Effector CD8-positive, alpha-beta T cell (primary cell): ENCODE data around the gene PHACTR3.
"Not testable (repeated sequence)": the region's sequence is repeated elsewhere in the genome, so short reads cannot be mapped to it uniquely, and the experiment has no call there.

Experiments
- DNase-seq: peaks from one replicate; lab custom pipeline; 2025; lab: John Stamatoyannopoulos, UW

PHACTR3 gene

DNA sequence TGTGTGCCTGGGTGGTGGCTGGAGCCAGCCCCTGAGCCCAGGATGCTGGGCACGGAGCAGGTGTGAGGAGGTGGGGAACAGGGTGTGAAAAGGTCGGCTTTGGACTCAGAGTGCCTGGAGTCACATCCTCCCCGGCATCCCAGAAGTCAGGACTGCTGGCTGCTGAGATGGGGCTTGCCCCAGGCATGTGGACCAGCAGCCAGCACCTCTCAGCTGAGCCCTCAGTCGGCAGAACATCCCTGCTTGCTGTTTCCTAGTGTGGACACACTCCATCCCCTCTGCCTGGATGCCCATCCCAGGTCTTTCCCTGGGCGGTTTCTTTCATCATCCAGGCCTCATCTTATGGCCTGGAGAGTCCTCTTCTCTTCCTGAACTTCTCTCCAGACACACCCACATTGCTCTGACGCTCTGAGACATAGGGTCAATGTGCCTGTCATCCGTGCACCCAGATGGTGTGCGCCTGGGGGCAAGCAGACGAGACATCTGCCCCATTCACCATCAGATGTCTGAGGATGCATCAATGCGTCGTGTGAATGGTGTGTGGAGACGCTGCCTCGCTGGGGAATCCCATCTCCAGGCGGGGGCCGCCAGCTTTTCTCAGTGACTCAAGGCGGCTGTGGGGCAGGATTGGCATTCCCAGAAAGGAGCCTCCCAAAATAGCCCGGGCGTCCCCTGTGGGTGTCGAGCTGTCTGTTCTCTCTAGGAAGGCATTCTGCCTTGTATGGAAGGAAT lies 224.9 kb downstream of the PHACTR3 start:
- DNase-seq, result no peak

DNA sequence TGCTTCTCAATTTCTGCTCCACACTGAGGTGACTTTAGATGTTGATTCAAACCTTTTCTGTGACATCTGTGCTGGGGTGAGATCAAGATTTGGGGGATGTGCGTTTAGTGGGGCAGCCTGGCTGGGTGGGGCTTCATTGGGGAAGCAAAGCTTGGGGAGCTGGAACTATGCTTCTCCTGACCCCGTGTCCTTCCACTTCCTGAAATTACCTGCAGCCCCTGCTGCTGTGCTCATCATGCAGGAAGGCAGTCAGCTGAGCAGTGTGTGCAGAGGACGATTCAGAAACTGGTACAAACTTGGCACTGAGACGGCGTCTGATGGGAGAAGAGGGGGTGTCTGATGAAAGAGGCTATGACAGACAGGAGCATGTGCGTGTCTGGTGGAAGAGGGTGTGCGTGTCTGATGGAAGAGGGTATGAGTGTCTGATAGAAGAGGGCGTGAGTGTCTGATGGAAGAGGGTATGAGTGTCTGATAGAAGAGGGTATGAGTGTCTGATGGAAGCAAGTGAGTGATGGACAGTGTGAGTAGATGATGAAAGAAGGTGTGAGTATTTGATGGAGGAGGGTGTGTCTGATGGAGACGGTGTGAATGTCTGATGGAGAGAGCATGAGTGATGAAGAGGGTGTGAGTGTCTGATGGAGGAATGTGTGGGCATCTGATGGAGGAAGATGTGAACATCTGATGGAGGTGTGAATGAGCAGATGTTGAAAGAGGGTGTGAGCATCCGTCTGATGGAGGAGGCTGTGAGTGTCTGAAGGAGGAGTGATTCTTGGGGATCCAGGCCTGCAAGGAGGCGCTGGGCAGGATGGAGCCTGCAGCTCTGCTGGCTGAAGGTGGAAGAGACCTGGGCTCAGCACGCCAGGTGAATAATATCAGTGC lies 225.7 kb downstream of the PHACTR3 start:
- no peak for DNase-seq

DNA sequence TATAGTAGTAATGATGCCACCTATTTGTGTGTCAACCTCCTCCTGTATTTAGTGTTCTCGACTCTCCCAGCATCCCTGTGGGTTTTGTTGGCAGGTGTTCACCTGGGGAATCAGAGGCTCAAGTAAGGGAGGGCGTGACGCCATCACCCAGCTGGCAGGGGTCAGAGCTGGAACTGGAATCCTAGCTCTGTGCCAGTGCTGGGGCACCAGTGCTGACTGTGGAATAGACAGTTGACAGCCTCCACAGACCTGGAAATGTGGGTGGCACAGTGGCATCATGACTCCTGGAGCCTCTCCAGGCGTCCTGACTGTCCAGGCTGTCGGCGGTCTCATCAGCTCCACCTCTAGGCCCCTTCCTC lies 226.3 kb downstream of the PHACTR3 start:
- DNase-seq, result no peak

DNA sequence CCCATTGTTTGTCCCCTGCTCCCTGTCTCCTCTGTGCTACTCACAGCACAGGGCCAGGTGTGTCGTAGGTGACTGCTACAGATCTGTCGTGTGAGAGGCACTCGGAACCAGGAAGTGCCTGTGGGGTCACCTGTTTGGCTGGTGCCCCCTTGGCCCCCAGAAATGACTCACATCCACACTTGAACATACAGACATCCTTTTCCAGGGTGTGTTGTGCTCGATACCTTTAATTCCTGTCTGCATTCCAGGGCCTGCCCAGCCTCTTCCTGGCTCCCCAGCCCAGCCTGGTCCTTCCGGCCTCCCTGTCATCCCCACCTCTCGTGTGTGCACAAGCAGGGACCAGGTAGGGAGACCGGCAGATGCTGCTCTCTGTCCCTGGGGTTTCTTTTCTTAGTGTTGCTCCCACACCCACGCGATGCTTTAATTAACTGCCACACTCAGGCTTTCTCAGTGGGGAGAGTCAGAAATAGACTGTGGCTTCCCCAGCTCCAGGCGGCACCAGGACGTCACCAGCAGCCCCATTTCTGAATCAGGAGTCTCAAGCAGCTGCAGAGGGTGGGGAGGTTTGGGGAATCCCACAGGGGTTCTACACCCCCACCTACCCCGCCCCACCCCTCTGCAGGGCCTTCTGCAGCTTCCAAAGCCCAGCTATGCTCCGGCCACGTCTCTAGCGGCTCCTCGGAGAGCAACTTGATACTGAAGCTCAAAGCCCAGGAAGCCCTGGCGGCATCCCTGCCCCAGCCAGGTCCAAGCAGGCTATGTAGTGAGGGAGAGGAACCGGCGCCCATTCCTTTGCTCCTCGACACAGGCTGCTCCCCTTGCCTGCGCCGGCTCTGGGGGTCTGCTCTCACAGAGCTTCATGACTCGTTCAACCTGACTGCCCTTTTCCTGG lies 226.9 kb downstream of the PHACTR3 start:
- DNase-seq, result no peak

DNA sequence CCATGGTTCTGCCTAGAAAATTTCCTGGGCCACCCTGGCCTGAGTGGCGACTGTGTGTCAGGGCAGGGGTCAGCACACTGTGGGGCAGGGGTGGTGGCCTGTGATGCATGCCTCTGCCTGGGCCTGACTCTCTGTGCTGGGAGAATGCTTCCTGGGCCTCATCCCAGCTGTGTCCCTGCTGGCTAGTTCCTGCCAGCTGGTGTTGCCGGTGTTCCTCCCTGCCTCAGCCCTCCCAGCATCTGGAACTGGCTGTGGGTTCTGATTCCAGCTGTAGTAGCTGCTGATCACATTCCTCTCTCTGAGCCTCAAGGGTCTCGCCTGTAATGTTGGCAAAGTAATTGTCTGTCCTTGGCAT lies 227.6 kb downstream of the PHACTR3 start:
- DNase-seq, result no peak

DNA sequence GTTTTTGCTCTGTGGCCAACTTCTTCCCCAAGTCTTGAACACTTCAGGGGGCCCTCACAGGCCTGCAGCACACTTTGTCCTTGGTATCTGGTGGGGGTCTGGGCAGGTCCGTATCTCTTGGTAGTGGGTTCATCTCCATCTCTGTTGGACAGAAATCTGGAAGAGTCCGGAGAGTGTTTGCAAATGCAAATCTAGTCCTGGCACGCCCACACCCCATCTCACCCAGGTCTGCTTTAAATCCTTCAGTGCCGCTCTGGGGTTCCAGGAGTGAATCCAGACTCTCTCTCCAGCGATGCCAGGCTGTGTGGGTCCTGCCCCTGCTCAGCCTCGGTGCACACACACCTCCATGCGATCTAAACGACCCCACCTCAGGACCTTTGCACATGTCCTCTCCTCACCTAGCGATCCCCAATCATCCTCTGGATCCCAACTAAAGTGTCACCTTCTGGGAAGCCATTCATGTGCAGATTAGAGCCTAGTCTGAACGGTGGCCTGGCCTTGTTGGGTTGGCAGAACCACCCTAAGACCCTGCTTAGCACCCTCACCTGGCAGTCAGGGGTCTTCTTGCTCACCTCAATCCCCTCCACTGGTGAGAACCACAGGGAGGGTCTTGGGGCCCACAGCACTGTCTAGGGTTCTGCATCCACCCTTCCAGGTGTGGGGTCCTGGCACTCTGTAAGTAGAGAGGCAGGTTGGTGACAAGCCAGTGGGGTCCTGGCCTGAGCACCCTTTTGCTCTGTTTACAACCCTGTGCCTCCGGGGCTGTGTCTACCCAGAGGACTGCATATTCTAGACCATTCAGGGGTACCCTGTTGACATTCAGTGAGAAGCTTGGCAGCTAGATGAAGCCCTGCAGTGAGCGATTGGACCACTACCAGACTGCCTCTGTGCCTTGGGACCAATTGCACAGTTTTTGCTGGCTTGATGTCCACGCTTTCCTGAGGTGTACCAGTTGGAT lies 228.3 kb downstream of the PHACTR3 start:
- DNase-seq, result no peak

DNA sequence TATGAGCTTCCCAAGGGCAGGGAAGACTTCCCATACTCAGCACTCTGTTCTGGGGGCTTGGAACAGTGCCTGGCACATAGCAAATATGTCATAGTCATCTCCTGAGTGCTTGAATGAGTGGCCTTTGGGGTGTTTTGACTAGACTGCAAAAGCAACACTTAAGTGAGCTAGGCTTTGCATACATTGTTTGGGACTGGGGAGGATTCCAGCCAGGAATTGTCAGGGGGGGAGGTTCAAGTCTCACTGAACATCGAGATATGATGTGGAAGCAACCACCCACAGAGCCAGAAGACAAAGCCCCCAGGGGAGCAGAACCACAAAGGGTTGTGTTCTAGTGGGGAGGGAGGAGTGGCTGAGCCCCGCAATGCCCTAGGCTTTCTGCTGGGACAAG lies 230.7 kb downstream of the PHACTR3 start:
- no peak for DNase-seq

DNA sequence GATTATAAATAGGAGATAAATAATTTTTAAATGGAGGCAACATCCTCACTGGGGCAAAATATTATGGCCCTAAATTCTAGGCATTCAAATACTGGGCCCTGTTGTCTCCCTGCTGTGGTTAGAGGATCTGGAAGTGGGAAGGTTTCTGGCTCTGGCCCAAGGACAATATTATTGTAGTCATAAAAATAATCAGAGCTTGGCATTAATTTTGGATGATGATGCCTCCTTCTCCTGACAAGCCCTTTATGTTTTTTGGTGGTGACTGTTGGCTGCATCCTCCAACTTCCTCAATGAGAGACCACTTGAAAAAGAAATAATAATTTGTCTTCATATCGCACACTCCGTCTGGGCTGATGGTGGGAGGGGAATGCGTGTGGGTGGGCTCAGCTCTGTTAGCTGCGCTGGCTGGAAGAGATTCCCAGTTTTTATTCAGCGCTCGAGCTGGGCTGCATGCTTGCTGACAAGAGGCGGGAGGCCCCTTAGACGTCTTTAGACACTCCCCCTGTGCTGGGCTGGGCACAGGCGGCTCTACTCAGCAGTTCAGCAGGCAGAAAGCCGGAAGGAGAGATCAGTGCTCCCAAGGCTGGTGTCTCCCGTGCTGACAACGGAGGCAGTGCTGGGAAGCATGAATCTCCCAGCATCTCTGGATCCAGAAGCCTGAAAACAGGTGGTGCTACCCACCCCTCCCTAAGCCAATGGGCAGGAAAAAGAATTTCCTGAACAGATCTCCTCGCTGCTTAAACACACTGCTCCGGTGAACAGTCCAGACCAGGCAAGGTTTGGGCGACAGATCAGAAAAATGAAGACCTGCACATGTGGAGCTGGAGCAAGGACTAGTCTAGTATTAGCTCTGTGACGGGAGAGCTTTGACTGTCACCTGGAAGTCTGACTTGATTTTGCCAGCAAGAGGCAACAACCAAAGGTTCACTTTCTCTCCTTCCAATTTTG lies 231.4 kb downstream of the PHACTR3 start:
- no peak for DNase-seq

DNA sequence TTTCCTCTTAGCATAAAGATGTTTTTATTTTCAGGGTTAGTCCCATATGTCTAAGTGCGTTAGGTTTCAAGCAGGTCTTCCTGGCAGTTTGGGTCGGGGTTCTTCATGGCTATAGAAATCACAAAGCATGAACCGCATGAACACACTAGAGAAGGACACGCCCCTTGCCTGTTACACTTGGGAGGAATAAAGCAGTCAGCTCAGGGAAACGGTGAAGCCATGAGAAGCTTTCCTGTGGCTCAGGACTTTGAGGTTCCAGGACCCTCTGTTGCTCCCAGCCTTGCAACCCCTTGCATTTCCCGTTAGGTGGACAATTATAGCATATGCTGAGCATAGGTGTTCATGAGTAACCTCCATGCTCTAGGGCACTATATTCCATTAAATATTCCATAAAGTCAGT lies 232.4 kb downstream of the PHACTR3 start:
- no peak for DNase-seq

DNA sequence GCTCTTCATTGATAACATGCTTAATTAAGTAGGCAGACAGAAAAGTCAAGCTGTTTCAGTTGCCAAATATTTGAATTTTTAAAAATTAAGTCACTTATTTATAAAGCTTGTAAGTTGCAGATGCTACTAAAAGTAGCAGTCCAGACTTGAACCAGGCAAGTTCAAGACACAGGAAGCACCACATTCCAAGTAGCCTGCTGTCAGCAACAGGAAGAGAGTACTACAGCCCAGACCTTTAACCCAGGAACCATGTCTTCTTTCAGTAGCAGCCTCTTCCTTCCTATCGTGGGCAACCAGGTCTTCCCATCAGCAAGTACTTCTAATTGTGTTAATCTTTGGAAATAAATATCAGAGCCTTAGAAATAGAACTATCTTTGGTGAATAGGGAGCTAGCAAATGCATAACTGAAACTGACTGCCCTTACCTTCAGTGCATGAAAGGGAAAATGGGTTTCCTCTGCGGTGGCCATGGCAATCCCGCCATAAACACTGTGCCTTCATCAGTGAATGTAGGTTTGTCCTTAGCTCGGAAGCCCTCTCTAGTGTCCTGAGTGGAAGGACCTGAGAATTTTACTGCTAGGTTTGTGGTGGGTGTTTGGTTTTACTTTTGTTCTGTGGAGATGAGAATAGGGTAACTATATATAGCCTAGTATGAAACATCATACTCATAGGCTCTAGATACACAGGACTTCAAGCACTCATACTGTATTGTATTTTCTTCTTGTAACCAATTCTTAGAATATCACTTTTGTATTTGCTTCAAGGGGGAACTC lies 233.5 kb downstream of the PHACTR3 start:
- DNase-seq, result no peak

DNA sequence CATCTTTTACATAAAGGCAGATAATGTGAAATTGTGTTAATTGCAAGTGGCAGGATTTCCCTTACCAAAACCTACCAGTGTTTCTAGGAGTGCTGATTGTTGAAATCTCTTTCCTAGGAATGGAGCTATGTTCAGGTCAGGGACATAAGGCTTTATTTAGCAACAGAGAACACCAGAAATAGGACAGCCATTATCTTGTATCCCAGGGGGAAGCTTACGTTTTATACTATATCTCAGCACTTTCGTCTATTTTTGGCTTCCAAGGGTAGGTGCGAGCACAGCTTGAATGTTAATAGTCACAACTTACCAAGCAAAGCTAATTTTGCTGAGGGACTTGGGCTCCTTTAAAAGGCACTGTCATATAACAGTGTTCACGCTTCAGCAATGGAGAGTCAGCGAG lies 235.1 kb downstream of the PHACTR3 start:
- DNase-seq, result no peak

DNA sequence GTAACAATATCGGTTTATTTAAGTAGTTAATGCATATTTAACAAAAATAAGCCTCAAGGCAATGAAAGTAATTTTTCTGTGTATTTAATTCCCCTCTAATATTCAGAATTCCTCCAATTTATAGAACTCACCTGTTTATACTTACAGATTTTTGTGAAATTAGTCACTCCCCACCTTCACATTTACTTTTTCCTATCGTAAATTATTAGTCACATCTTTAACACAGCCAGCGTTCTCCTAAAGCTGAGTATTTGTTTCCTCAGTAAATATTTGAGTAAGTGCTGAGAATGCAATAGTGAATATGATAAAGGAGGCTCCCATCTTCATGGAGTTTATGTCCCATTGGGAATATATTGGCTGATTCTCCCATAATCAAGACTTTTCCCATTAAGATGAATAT lies 241.1 kb downstream of the PHACTR3 start:
- DNase-seq, result no peak

DNA sequence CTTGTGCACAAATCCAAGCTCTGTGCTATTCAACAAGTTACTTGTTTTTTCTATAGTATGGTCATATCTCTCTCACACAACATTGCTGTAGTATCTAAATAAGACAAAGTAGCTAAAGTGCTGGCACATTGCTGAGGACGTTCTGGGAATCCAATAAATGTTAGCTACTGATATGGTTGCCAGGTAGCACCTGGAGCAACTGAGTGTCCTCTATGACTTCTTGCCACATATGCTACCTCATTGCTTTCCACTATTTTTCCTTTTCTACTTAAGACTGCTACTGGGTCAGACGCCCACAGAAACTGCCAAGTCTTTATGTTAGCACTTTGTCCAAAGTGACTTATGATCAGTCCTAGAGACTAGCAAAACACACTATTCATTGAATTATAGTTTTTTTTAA lies 243.8 kb downstream of the PHACTR3 start:
- no peak for DNase-seq

DNA sequence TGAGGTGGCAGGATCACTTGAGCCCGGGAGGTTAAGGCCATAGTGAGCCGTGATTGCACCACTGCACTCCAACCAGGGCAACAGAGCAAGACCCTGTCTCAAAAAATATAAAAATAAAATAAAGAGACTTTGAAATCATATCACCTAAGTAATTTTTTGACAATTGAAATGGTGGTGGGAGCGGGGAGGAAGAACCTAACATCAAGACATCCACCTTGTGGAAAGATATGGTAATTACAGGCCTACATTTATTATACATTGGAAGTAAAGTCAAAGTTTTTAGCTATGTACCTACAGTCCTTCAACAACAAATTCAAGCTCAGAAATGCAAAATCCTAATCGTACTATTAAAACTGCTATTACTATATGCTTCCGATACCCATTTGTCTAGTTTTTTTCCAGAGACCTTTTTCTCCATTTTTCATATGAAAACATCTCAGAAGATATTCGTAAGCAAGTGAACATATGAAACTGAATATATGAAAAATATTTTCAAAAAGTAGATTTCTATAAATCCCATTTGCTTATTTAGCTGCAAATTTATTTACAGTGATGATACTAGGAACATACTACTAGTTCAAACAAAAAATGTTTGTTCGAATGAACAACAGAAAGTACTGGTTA lies 245.8 kb downstream of the PHACTR3 start:
- no peak for DNase-seq

DNA sequence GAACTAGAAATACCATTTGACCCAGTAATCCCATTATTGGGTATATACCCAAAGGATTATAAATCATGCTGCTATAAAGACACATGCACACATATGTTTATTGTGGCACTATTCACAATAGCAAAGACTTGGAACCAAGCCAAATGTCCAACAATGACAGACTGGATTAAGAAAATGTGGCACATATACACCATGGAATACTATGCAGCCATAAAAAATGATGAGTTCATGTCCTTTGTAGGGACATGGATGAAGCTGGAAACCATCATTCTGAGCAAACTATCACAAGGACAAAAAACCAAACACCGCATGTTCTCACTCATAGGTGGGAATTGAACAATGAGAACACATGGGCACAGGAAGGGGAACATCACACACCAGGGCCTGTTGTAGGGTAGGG lies 252.2 kb downstream of the PHACTR3 start:
- not testable (repeated sequence) for DNase-seq

DNA sequence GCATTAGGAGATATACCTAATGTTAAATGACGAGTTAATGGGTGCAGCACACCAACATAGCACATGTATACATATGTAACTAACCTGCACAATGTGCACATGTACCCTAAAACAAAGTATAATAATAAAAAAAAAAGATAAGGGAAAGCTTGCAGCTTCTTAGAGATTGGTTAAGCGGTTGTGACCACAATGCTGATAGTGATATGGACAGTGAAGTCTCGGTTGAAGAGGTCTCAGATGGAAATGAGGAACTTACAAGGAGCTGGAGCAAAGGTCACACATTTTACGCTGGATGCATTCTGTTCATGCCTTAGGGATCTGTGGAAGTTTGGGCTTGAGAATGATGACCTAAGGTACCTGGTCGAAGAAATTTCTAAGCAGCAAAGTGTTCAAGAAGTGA lies 252.6 kb downstream of the PHACTR3 start:
- not testable (repeated sequence) for DNase-seq

DNA sequence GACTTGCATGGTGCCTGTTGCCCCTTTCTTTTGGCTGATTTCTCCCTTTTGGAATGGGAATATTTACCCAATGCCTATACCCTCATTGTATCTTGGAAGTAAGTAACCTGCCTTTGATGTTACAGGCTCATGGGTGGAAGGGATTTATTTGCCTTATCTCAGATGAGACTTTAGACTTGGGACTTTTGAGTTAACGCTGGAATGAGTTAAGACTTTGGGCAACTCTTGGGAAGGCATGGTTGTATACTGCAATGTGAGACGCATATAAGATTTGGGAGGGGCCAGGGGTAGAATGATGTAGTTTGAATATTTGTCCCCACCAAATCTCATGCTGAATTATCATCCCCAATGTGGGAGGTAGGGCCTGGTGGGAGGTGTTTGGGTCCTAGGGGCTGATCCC lies 253.6 kb downstream of the PHACTR3 start:
- DNase-seq, result no peak

DNA sequence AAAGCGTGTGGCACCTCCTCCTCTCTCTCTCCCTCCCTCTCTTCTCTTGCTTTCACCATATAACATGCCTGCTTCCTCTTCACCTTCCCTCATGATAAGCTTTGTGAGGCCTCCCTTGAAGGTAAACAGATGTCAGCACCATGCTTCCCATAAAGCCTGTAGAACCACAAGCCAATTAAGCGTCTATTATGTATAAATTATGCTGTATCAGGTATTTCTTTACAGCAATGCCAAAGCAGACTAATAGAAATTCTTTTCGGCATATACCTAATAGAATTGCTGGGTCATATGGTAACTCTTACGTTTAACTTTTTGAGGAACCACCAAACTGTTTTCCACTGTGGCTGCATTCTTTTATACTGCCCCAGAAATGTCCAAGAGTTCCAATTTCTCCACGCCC lies 254.1 kb downstream of the PHACTR3 start:
- DNase-seq, result no peak

DNA sequence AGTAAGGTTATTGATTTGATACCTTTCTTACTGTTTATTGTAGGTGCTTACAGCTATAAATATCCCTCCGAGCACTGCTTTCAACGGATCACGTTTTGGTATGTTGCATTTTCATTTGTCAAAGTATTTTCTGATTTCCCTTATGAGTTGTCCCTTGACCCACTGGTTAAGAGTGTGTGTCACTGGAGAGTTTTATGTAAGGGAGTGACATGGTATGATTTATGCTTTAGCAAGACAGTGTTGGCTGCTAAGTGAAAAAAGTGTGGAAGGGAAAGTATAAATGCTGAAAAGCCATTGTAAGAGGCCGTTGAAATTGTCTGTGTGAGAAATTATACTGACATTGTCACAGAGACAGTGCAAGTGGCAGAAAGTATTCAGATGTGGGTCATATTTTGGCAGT lies 257.1 kb downstream of the PHACTR3 start:
- DNase-seq, result no peak
